ENCODE data around the gene CRNKL1. TPM values are rescaled to one million over a fixed set of nuclear protein-coding genes. Genes with fewer than 3 reads are reported as not detected.

The CRNKL1 gene
- total and polyA plus RNA-seq, 12 donors, result 9.8 to 20.2 (median 17.7) TPM

DNA sequence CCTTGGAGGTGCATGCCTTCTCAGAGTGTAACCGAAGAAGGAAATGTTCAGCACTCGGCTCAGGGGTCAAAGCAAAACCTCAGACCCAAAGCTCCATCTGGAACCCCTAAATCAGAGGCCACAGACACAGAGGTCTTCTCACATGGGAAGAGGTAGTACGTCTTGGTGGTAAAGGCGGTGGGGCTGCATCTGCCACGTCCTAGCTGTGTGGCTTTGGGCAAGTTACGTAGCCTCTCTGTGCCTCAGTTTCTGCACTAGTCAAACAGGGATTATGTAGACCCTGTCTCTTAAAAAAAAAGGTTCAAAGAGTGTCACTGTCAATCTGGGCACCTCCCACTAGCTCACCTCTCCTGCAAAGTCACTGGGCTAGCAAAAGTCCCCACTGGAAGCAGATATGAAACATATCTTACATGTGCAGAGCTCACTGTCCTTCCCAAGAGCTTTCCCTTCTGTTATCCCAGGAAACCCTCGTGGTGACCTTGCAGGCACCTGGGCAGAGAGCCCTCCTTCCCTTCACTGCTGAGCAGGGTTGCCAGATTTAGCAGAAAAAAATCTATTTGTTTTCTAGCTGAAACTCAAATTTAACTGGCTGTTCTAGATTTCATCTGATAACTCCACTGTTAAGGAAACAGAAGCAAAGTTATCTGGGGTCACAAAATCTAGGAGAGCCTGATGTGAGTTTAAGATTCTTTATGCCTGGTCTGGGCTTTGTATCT, 53.1 kb downstream of the CRNKL1 start:
- peak overlapping the region in 4 of 10 donors; percentile 10 to 36 (median 28) for H3K27ac ChIP-seq
- 79% methylated on average over 7 of the region's 7 CpGs for WGBS, 2 donors
- H3K4me1 ChIP-seq, result peaks cover 17 to 88% (median 77%) of the 10 kb centered on the region in 9 donors
- no peak overlapping the region for H3K4me3 ChIP-seq
- ATAC-seq, result no peak
- peaks cover 0 to 89% (median 31%) of the 10 kb centered on the region in 9 donors for H3K36me3 ChIP-seq
- no peaks in the 10 kb centered on the region for H3K9me3 ChIP-seq
- DNase-seq, result no peak
- H3K27me3 ChIP-seq, result no peaks in the 10 kb centered on the region
- no peak for TF ChIP-seq CTCF (IDR thresholded peaks at IDR 0.05)
- intact Hi-C loops (cut with DNase I), result loop anchor here (5.0 to 10.0 kb wide), 11 partner anchors 94 to 307 kb away; no protein-coding TSS in a partner anchor

DNA sequence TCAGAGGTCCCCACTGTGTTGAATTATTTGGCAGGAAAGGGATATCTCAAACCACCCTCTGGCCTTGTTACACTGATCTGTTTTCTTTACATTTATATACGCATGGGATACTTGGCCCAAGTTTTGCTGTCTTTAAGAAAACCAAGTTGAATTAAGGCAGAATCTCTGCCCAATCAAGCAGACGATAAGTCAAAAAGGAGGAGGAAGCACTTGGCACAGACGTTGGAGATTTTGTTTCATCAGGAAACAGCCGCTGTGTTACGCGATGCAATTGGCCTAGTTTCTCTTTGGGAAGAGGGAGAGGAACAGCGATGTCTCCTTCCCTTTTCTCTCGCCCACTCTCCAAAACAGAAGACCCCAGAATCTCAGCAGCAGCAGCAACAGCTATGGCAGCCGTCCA, 55.3 kb downstream of the CRNKL1 start:
- no peaks in the 10 kb centered on the region for H3K27me3 ChIP-seq
- intact Hi-C loops (cut with DNase I), result loop anchor here (5.0 to 10.0 kb wide), 11 partner anchors 92 to 305 kb away; no protein-coding TSS in a partner anchor
- no peak for TF ChIP-seq CTCF (IDR thresholded peaks at IDR 0.05)
- H3K4me3 ChIP-seq, result no peak overlapping the region
- H3K4me1 ChIP-seq, result peaks cover 35 to 88% (median 78%) of the 10 kb centered on the region in 9 donors
- H3K27ac ChIP-seq, result peak overlapping the region in 9 of 10 donors; percentile 13 to 79 (median 54)
- DNase-seq (peak in 1 of 2 donors; percentile 45), ATAC-seq (peak in 3 of 8 donors; percentile 11 to 31 (median 12))
- 33 to 42% methylated on average over 9 of the region's 9 CpGs for WGBS, 2 donors
- no peaks in the 10 kb centered on the region for H3K9me3 ChIP-seq
- H3K36me3 ChIP-seq, result peaks cover 0 to 96% (median 31%) of the 10 kb centered on the region in 9 donors

DNA sequence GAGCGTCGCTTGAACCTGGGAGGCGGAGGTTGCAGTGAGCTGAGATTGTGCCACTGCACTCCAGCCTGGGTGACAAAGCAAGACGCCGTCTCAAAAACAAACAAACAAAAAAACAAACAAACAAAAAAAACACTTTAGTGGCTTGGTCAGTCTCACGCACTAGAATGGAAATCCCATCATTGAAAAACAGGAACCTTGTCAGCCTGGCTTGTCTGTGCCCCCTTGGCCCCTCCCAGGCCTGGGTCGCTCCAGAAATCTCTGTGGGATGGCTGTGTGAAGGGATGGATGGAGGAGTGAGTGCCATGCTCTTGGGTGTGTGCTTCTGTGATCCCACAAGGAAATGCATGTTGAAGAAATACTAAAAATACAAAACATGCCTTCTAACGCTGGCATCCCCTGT, 56.0 kb downstream of the CRNKL1 start:
- Histone ChIP-seq H3K9me3 (no peaks in the 10 kb centered on the region), H3K4me1 (peaks cover 42 to 90% (median 84%) of the 10 kb centered on the region in 9 donors), H3K4me3 (no peak overlapping the region), H3K27ac (peak overlapping the region in 8 of 10 donors; percentile 13 to 79 (median 60)), H3K36me3 (peaks cover 0 to 96% (median 34%) of the 10 kb centered on the region in 9 donors), H3K27me3 (no peaks in the 10 kb centered on the region)
- peak in 1 of 8 donors; percentile 13 for ATAC-seq
- intact Hi-C loops (cut with DNase I), result loop anchor here (5.0 to 10.0 kb wide), 11 partner anchors 91 to 304 kb away; no protein-coding TSS in a partner anchor
- no peak for DNase-seq
- 81 to 84% methylated on average over 8 of the region's 8 CpGs for WGBS, 2 donors
- TF ChIP-seq CTCF (IDR thresholded peaks at IDR 0.05), result no peak

- Histone ChIP-seq H3K27me3 (no peaks in the 10 kb centered on the region), H3K27ac (peak overlapping the region in 8 of 10 donors; percentile 15 to 81 (median 74)), H3K4me3 (no peak overlapping the region), H3K9me3 (no peaks in the 10 kb centered on the region), H3K4me1 (peaks cover 42 to 99% (median 88%) of the 10 kb centered on the region in 9 donors), H3K36me3 (peaks cover 0 to 96% (median 35%) of the 10 kb centered on the region in 9 donors)
- 29 to 34% methylated on average over 5 of the region's 5 CpGs for WGBS, 2 donors
- TF ChIP-seq CTCF (IDR thresholded peaks at IDR 0.05), result peak; percentile 59 to 88 (median 79)
- ATAC-seq, result peak in 4 of 8 donors; percentile 27 to 54 (median 34)
- peak in 1 of 2 donors; percentile 47 for DNase-seq
- intact Hi-C loops (cut with DNase I), result loop anchor here (1.0 to 10.0 kb wide), 14 partner anchors 91 to 303 kb away; no protein-coding TSS in a partner anchor
Measured at GRCh38 chr20:19995220-19995863, 56.9 kb downstream of the CRNKL1 start.
